Small intestine (tissue), 7 donors: ENCODE data around the gene PCMT1. TPM values are rescaled to one million over a fixed set of nuclear protein-coding genes. Genes with fewer than 3 reads are reported as not detected.
"Not testable (repeated sequence)": the region's sequence is repeated elsewhere in the genome, so short reads cannot be mapped to it uniquely, and the experiment has no call there.

Source experiments
- DNase-seq, 2 donors: peaks; one replicate each; pipeline versions ENCODE4 v3.0.0 to v3.0.0-alpha.2; 2013
- FAIRE-seq: peaks from 2 replicates; lab custom pipeline; 2012; peaks lifted over from hg19 to GRCh38; lab: Jason Lieb, UNC
- H3K27ac ChIP-seq, 3 donors: one replicate each; pipeline ENCODE4 v1.5.1; 2013; ENCODE audit warnings: low read length in 2 of 3, mild to moderate bottlenecking in 2 of 3, control low read depth in 1 of 3, inconsistent platforms in 1 of 3, low read depth in 1 of 3, moderate library complexity in 1 of 3
- H3K27me3 ChIP-seq, 3 donors: one replicate each; pipeline ENCODE4 v1.6.1; 2013; ENCODE audit warnings: low read length in 3 of 3, inconsistent platforms in 1 of 3; ENCODE audit not compliant: control insufficient read depth in 3 of 3, insufficient read depth in 3 of 3
- H3K36me3 ChIP-seq, 3 donors: one replicate each; pipeline ENCODE4 v1.6.1; 2013; ENCODE audit warnings: low read length in 3 of 3, inconsistent platforms in 1 of 3, low read depth in 1 of 3, mild to moderate bottlenecking in 1 of 3, moderate library complexity in 1 of 3; ENCODE audit not compliant: control insufficient read depth in 3 of 3, insufficient read depth in 2 of 3
- H3K4me1 ChIP-seq, 3 donors: one replicate each; pipeline ENCODE4 v1.6.1; 2013; ENCODE audit warnings: low read length in 2 of 3, inconsistent platforms in 1 of 3, low read depth in 1 of 3, mild to moderate bottlenecking in 1 of 3, moderate library complexity in 1 of 3; ENCODE audit not compliant: control insufficient read depth in 3 of 3, insufficient read depth in 2 of 3
- H3K4me3 ChIP-seq, 3 donors: one replicate each; pipeline ENCODE4 v1.5.1; 2013; ENCODE audit warnings: low read length in 3 of 3, control low read depth in 1 of 3, inconsistent platforms in 1 of 3, low read depth in 1 of 3, mild to moderate bottlenecking in 1 of 3, moderate library complexity in 1 of 3
- H3K9me3 ChIP-seq, 2 donors: one replicate each; pipeline ENCODE4 v1.6.1; 2013; ENCODE audit warnings: low read depth in 1 of 2, low read length in 1 of 2; ENCODE audit not compliant: control insufficient read depth in 2 of 2, insufficient read depth in 1 of 2
- WGBS, 3 donors: extraction: QIAGEN DNeasy Blood & Tissue Kit; methylation state at CpG; one replicate each; pipeline ENCODE4 v1.1.7; 2013; 5-methylcytosine and 5-hydroxymethylcytosine counted together
- polyA plus RNA-seq, 4 donors: library from polyadenylated mRNA; stranded (reverse) in 3 of 4; unstranded in 1 of 4; fragments of 200-250 nt in 3 of 4; fragments of 120-200 nt in 1 of 4; gene quantifications; one replicate each; pipeline versions ENCODE4 v1.2.1 to v1.2.3, GENCODE V29; 2013
- donor health status: healthy with polysubstance abuse.
- donor health status: control.
- donor health status: control.
- donor health status: Bipolar disorder and iron deficiency.
- donor health status: healthy.

The PCMT1 gene
- polyA plus RNA-seq, 4 donors, result 38.9 to 75.7 (median 55.0) TPM

- H3K9me3 ChIP-seq, result no peaks in the 10 kb centered on the region
- FAIRE-seq, result no peak
- no peak overlapping the region for H3K4me3 ChIP-seq
- peaks cover 0 to 32% (median 0%) of the 10 kb centered on the region in 3 donors for H3K36me3 ChIP-seq
- DNase-seq, result no peak
- H3K27me3 ChIP-seq, result no peaks in the 10 kb centered on the region
- H3K27ac ChIP-seq, result no peak overlapping the region
- peaks cover 0 to 12% (median 2%) of the 10 kb centered on the region in 3 donors for H3K4me1 ChIP-seq
- 72 to 74% (median 73%) methylated on average over 3 of the region's 3 CpGs for WGBS, 3 donors
Observed at GRCh38 chr6:149845549-149845948, 96.0 kb downstream of the PCMT1 start.

DNA sequence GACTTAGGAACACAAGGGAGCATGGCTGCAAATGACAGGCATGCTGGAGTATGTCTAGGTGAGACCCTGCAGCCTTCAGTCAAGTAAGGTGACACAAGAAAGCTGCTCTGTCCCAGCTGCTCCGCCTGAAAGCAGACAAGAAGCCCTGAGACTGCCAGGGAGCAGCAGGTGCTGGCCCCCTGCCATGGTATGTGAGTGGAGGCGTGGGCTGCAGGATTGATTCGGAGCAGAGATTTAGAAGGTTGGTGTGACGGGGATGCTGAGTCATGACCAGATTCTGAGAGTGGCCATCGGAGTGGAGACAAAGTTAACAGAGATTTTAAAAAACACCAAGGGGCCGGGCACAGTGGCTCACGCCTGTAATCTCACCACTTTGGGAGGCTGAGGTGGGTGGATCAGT lies 96.8 kb downstream of the PCMT1 start:
- Histone ChIP-seq H3K4me1 (peaks cover 0 to 9% (median 2%) of the 10 kb centered on the region in 3 donors), H3K9me3 (no peaks in the 10 kb centered on the region), H3K27ac (no peak overlapping the region), H3K4me3 (no peak overlapping the region), H3K27me3 (no peaks in the 10 kb centered on the region), H3K36me3 (peaks cover 0 to 30% (median 0%) of the 10 kb centered on the region in 3 donors)
- DNase-seq (no peak), FAIRE-seq (no peak)
- 26 to 63% (median 52%) methylated on average over 7 of the region's 7 CpGs for WGBS, 3 donors

GRCh38 chr6:149847939-149848267 lies 98.4 kb downstream of the PCMT1 start:
- Histone ChIP-seq H3K4me3 (no peak overlapping the region), H3K4me1 (peaks cover 0 to 9% (median 2%) of the 10 kb centered on the region in 3 donors), H3K27me3 (no peaks in the 10 kb centered on the region), H3K27ac (no peak overlapping the region), H3K36me3 (peaks cover 0 to 29% (median 3%) of the 10 kb centered on the region in 3 donors), H3K9me3 (no peaks in the 10 kb centered on the region)
- FAIRE-seq (no peak), DNase-seq (no peak)
- WGBS, 3 donors, result 61 to 78% (median 75%) methylated on average over 4 of the region's 4 CpGs

DNA sequence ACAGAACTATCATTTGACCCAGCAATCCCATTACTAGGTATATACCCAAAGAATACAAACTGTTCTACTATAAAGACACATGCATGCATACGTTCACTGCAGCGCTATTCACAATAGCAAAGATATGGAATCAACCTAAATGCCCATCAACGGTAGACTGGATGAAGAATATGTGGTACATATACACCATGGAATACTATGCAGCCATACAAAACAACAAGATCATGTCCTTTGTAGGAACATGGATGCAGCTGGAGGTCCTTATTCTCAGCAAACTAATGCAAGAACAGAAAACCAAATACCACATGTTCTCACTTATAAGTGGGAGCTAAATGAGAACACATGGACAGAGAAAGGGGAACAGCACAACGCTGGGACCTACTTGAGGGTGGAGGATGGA lies 98.8 kb downstream of the PCMT1 start:
- H3K27me3 ChIP-seq, H3K27ac ChIP-seq, H3K4me1 ChIP-seq, DNase-seq, FAIRE-seq, H3K9me3 ChIP-seq, H3K4me3 ChIP-seq: not testable (repeated sequence)
- H3K36me3 ChIP-seq, result peaks cover 0 to 25% (median 3%) of the 10 kb centered on the region in 3 donors
- WGBS, 3 donors, result 71 to 84% (median 81%) methylated on average over 4 of the region's 4 CpGs

DNA sequence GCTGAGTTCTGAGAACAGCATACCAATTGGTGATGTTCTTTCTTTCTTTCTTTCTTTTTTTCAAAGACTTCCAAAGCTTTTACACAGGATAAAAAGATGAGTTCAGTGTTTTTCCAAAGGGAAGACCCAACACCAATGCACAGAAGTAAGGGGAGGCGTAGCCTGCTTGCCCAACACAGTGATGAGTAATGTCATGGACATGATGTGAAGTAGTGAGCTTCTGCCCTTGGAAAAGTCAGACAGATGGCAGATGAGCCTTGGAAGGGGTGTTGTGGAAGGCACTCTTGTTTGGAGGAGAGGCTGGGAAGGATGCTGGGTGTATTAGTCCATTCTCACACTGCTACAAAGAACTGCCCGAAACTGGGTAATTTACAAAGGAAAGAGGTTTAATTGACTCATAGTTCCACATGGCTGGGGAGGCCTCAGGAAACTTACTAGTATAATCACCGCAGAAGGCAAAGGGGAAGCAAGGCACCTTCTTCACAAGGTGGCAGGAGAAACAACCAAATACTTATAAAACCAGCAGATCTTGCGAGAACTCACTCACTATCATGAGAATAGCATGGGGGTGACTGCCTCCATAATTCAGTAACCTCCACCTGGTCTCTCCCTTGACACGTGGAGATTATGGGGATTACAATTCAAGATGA lies 102.0 kb downstream of the PCMT1 start:
- Histone ChIP-seq H3K4me3 (no peak overlapping the region), H3K9me3 (no peaks in the 10 kb centered on the region), H3K27ac (no peak overlapping the region), H3K27me3 (no peaks in the 10 kb centered on the region), H3K4me1 (peaks cover 0 to 4% (median 4%) of the 10 kb centered on the region in 3 donors), H3K36me3 (peaks cover 0 to 14% (median 3%) of the 10 kb centered on the region in 3 donors)
- WGBS, 3 donors, result 85 to 96% (median 86%) methylated on average over 5 of the region's 5 CpGs
- no peak for DNase-seq
- FAIRE-seq, result no peak

GRCh38 chr6:149852180-149852579 lies 102.6 kb downstream of the PCMT1 start:
- Histone ChIP-seq H3K4me1 (peaks cover 0 to 4% (median 4%) of the 10 kb centered on the region in 3 donors), H3K27me3 (no peaks in the 10 kb centered on the region), H3K27ac (no peak overlapping the region), H3K4me3 (no peak overlapping the region), H3K36me3 (peaks cover 0 to 11% (median 3%) of the 10 kb centered on the region in 3 donors), H3K9me3 (no peaks in the 10 kb centered on the region)
- WGBS, 3 donors, result 50 to 86% (median 60%) methylated on average over 6 of the region's 6 CpGs
- no peak for DNase-seq
- no peak for FAIRE-seq

DNA sequence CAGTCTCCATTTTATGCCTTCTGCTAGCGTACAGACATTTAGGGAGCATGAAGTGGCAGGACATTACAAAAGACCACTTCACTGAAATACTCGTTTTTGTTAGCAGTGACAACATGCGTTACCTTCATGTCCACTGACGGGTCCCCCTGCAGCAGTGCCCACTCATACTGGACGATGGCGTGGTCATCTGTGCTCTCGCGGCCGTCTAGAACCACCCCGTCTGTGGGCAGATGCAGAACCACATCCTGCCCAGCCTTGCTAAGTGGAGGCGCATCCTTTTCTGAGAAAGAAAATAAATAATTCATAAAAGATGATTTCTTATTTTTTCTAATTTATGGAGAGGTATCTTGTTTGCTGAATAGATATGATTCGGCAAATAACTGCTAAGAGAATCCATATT lies 103.3 kb downstream of the PCMT1 start:
- no peak for FAIRE-seq
- H3K4me1 ChIP-seq, result peaks cover 0 to 4% (median 2%) of the 10 kb centered on the region in 3 donors
- no peaks in the 10 kb centered on the region for H3K9me3 ChIP-seq
- no peak overlapping the region for H3K27ac ChIP-seq
- H3K36me3 ChIP-seq, result peaks cover 0 to 11% (median 3%) of the 10 kb centered on the region in 3 donors
- no peak overlapping the region for H3K4me3 ChIP-seq
- WGBS, 3 donors, result 75 to 85% (median 82%) methylated on average over 12 of the region's 12 CpGs
- no peak for DNase-seq
- no peaks in the 10 kb centered on the region for H3K27me3 ChIP-seq

- DNase-seq, H3K4me3 ChIP-seq, H3K4me1 ChIP-seq, H3K27ac ChIP-seq, H3K9me3 ChIP-seq, FAIRE-seq, H3K27me3 ChIP-seq: not testable (repeated sequence)
- WGBS, 3 donors, result 92 to 95% (median 93%) methylated on average over 4 of the region's 4 CpGs
- peaks cover 0 to 11% (median 3%) of the 10 kb centered on the region in 3 donors for H3K36me3 ChIP-seq
Observed at GRCh38 chr6:149854017-149854416, 104.5 kb downstream of the PCMT1 start.
